Measurements from ENCODE around the gene TMEM79.
A peak's percentile ranks its signal among the peaks of the same experiment; 100 is the strongest.

Gene TMEM79

GRCh38 chr1:156284112-156284511, at the start of gene TMEM79:
TMEM79 (plus strand) TSS chr1:156284325; CDS start chr1:156285227, 902 bp downstream.
- no peak for DNase-seq

- no peak for DNase-seq
These were observed 48.0 kb upstream of the TMEM79 start for GRCh38 chr1:156236164-156236563.

GRCh38 chr1:156238248-156238647, 45.9 kb upstream of the TMEM79 start:
- DNase-seq, result no peak

GRCh38 chr1:156241311-156241811, 42.8 kb upstream of the TMEM79 start:
- DNase-seq, result peak; percentile 59

- DNase-seq, result no peak
These were observed 42.2 kb upstream of the TMEM79 start, which contains the start of gene BGLAP for GRCh38 chr1:156241926-156242325. BGLAP (plus strand) TSS chr1:156242184; CDS start chr1:156242232, 48 bp downstream.

- DNase-seq, result no peak
These were observed 41.4 kb upstream of the TMEM79 start for GRCh38 chr1:156242738-156243137.

- DNase-seq, result no peak
These were observed 40.0 kb upstream of the TMEM79 start for GRCh38 chr1:156244126-156244525.

- no peak for DNase-seq
These were observed 39.4 kb upstream of the TMEM79 start for GRCh38 chr1:156244712-156245111.

GRCh38 chr1:156245451-156246232, 38.5 kb upstream of the TMEM79 start:
- DNase-seq, result no peak

- no peak for DNase-seq
These were observed 37.8 kb upstream of the TMEM79 start for GRCh38 chr1:156246241-156246780.

GRCh38 chr1:156246781-156247459, 37.2 kb upstream of the TMEM79 start:
- peak; percentile 58 for DNase-seq

GRCh38 chr1:156247460-156248322, 36.4 kb upstream of the TMEM79 start, which contains the start of gene PAQR6:
PAQR6 (minus strand) TSS chr1:156248056; CDS start chr1:156246731, 1,325 bp downstream.
- no peak for DNase-seq

- no peak for DNase-seq
These were observed 35.8 kb upstream of the TMEM79 start for GRCh38 chr1:156248323-156248683.

- no peak for DNase-seq
These were observed 34.5 kb upstream of the TMEM79 start for GRCh38 chr1:156249593-156249992.

GRCh38 chr1:156251527-156251926, 32.6 kb upstream of the TMEM79 start:
- DNase-seq, result no peak

GRCh38 chr1:156253634-156254033, 30.5 kb upstream of the TMEM79 start:
- DNase-seq, result no peak

GRCh38 chr1:156257711-156258110, 26.4 kb upstream of the TMEM79 start:
- no peak for DNase-seq

GRCh38 chr1:156258859-156259258, 25.3 kb upstream of the TMEM79 start:
- no peak for DNase-seq

- no peak for DNase-seq
These were observed 24.3 kb upstream of the TMEM79 start for GRCh38 chr1:156259805-156260204.

- no peak for DNase-seq
These were observed 23.2 kb upstream of the TMEM79 start for GRCh38 chr1:156260896-156261295.

GRCh38 chr1:156262461-156263287, 21.5 kb upstream of the TMEM79 start:
- DNase-seq, result no peak

GRCh38 chr1:156263288-156263655, 20.9 kb upstream of the TMEM79 start:
- no peak for DNase-seq

All from right hindlimb (tissue), 1 donor.